Mesenchymal stem cell (in vitro differentiated cells and primary cell): Measurements from ENCODE around the gene CBFA2T2.

Source experiments
- DNase-seq: peaks from one replicate; pipeline ENCODE4 v3.0.0-alpha.2; 2013
- H2AFZ ChIP-seq: one replicate; pipeline ENCODE4 v1.6.1; 2013; ENCODE audit warnings: low read depth, mild to moderate bottlenecking, control low read depth, inconsistent platforms, low read length, moderate library complexity
- H2AK5ac ChIP-seq: 2 replicates; pipeline ENCODE4 v1.6.1; 2013; ENCODE audit warnings: low read length, moderate library complexity, mild to moderate bottlenecking, inconsistent platforms; ENCODE audit not compliant: severe bottlenecking
- H2BK120ac ChIP-seq: one replicate; pipeline ENCODE4 v1.6.1; 2013; ENCODE audit warnings: low read depth, mild to moderate bottlenecking, inconsistent platforms, low read length, moderate library complexity
- H2BK12ac ChIP-seq, 2 experiments: one replicate each; pipeline ENCODE4 v1.6.1; 2013; ENCODE audit warnings: inconsistent platforms in 2 of 2, low read length in 2 of 2, mild to moderate bottlenecking in 2 of 2, moderate library complexity in 2 of 2, control low read depth in 1 of 2
- H2BK15ac ChIP-seq: one replicate; pipeline ENCODE4 v1.6.1; 2013; ENCODE audit warnings: mild to moderate bottlenecking, low read depth, inconsistent platforms; ENCODE audit not compliant: poor library complexity, severe bottlenecking
- H2BK5ac ChIP-seq: 2 replicates; pipeline ENCODE4 v1.6.1; 2013; ENCODE audit warnings: low read depth, mild to moderate bottlenecking, low read length, control low read depth, inconsistent platforms; ENCODE audit not compliant: poor library complexity, severe bottlenecking
- H3K14ac ChIP-seq, 2 experiments: one replicate each; pipeline ENCODE4 v1.6.1; 2013; ENCODE audit warnings: inconsistent platforms in 2 of 2, low read length in 2 of 2, control low read depth in 1 of 2, mild to moderate bottlenecking in 1 of 2, moderate library complexity in 1 of 2
- H3K18ac ChIP-seq, 2 experiments: one replicate each; pipeline ENCODE4 v1.6.1; 2013; ENCODE audit warnings: inconsistent platforms in 2 of 2, low read length in 2 of 2, control low read depth in 1 of 2, low read depth in 1 of 2, mild to moderate bottlenecking in 1 of 2
- H3K23ac ChIP-seq, 2 experiments: one replicate each; pipeline ENCODE4 v1.6.1; 2013; ENCODE audit warnings: inconsistent platforms in 2 of 2, low read length in 2 of 2, mild to moderate bottlenecking in 2 of 2, moderate library complexity in 2 of 2, control low read depth in 1 of 2
- H3K27ac ChIP-seq: 2 replicates; pipeline ENCODE4 v1.5.1; 2013; ENCODE audit warnings: mild to moderate bottlenecking, moderate library complexity, low read length, control low read depth, inconsistent platforms; ENCODE audit not compliant: poor library complexity, severe bottlenecking
- H3K27me3 ChIP-seq, 2 experiments: 2 replicates each; pipeline versions ENCODE4 v1.6.1 to v1.7.0; 2013; ENCODE audit warnings: low read length in 2 of 2, mild to moderate bottlenecking in 2 of 2, moderate library complexity in 2 of 2, control low read depth in 1 of 2, inconsistent platforms in 1 of 2; ENCODE audit not compliant: control insufficient read depth in 1 of 2, insufficient read depth in 1 of 2
- H3K36me3 ChIP-seq, 2 experiments: 2 replicates each; pipeline versions ENCODE4 v1.6.1 to v1.7.0; 2013; ENCODE audit warnings: low read length in 2 of 2, control low read depth in 1 of 2, inconsistent platforms in 1 of 2, low read depth in 1 of 2, mild to moderate bottlenecking in 1 of 2; ENCODE audit not compliant: insufficient read depth in 2 of 2, control insufficient read depth in 1 of 2
- H3K4ac ChIP-seq, 2 experiments: one replicate each; pipeline ENCODE4 v1.6.1; 2013; ENCODE audit warnings: inconsistent platforms in 2 of 2, low read length in 2 of 2, mild to moderate bottlenecking in 2 of 2, moderate library complexity in 2 of 2, control low read depth in 1 of 2, low read depth in 1 of 2
- H3K4me1 ChIP-seq: 2 replicates; pipeline ENCODE4 v1.6.1; 2013; ENCODE audit warnings: low read depth, low read length, control low read depth; ENCODE audit not compliant: control insufficient read depth, insufficient read depth
- H3K4me2 ChIP-seq: 2 replicates; pipeline ENCODE4 v1.6.1; 2013; ENCODE audit warnings: low read length, mild to moderate bottlenecking, inconsistent platforms; ENCODE audit not compliant: poor library complexity, severe bottlenecking
- H3K4me3 ChIP-seq, 2 experiments: 2 replicates each; pipeline versions ENCODE4 v1.5.1 to v1.7.0; 2013; ENCODE audit warnings: low read length in 2 of 2, mild to moderate bottlenecking in 2 of 2, control low read depth in 1 of 2, low read depth in 1 of 2; ENCODE audit not compliant: insufficient read depth in 1 of 2
- H3K79me1 ChIP-seq: replicated peaks from 2 replicates; pipeline ENCODE4 v1.6.1; 2013; ENCODE audit warnings: mild to moderate bottlenecking, control low read depth, low read length, inconsistent platforms; ENCODE audit not compliant: poor library complexity, severe bottlenecking
- H3K9ac ChIP-seq: 2 replicates; pipeline ENCODE4 v1.7.0; 2013; ENCODE audit warnings: mild to moderate bottlenecking, low read length, moderate library complexity
- H3K9me3 ChIP-seq: 2 replicates; pipeline ENCODE4 v1.7.0; 2013; ENCODE audit warnings: mild to moderate bottlenecking, low read length; ENCODE audit not compliant: control insufficient read depth
- H4K8ac ChIP-seq: one replicate; pipeline ENCODE4 v1.6.1; 2013; ENCODE audit warnings: inconsistent platforms, mild to moderate bottlenecking, low read length, moderate library complexity
- H4K91ac ChIP-seq: one replicate; pipeline ENCODE4 v1.6.1; 2013; ENCODE audit warnings: mild to moderate bottlenecking, low read length, inconsistent platforms
- WGBS: methylation state at CpG from one replicate; pipeline ENCODE4 v1.1.7; 2013; ENCODE audit warnings: mixed read lengths; 5-methylcytosine and 5-hydroxymethylcytosine counted together

The CBFA2T2 gene

DNA sequence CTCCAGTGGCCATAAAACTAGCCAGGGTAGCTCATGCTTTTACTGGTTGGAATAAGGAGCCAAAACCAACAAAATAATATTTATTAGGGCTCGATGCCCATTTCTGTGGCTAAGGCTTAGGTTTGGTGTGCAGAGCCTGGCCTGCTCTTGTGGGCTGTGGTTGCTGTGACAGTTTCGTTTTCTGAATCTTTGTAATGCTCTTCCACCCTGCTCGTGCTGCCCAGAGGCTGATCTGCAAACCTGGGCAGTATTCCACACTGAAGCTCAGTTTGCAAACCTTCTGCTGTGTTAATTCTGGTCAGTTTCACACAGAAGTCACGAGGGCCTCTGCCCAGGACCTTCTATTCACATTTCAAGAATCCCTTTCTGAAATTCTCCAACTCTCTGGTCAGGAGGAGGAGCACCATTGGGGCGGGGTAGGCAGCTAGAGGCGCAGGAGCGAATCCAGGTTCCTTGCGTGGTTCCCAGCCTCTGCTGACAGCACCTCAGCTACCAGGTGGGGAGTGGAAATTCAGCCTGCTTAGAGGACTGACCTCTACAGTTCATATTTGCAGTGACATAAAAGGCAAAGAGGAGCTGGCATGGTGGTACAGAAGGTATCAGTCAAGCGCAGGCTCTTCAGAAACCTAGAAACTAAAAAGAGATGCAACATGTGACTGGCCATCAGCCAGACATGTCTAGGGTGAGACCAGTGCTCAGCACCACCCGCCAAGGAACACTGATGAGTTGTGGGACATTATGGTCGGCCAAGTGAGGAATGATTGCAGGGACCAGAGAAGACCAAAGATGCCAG, 157.9 kb downstream of the CBFA2T2 start:
- DNase-seq, result no peak
- WGBS, result 93% methylated on average over 11 of the region's 11 CpGs
- no peak overlapping the region for H2BK120ac ChIP-seq
- H2AFZ ChIP-seq, result no peak overlapping the region
- peaks cover 15% of the 10 kb centered on the region for H3K4me1 ChIP-seq
- H3K14ac ChIP-seq, result no peak overlapping the region
- no peak overlapping the region for H4K8ac ChIP-seq
- no peak overlapping the region for H2BK5ac ChIP-seq
- no peak overlapping the region for H2BK12ac ChIP-seq
- no peaks in the 10 kb centered on the region for H3K9me3 ChIP-seq
- peaks cover 30 to 35% of the 10 kb centered on the region in 2 experiments for H3K36me3 ChIP-seq
- H3K18ac ChIP-seq, result no peak overlapping the region
- peak overlapping the region; percentile 13 for H3K27ac ChIP-seq
- peaks cover 3% of the 10 kb centered on the region for H3K79me1 ChIP-seq
- no peak overlapping the region for H3K23ac ChIP-seq
- no peak overlapping the region for H2BK15ac ChIP-seq
- H2AK5ac ChIP-seq, result no peak overlapping the region
- H3K27me3 ChIP-seq, result peaks cover 0 to 3% of the 10 kb centered on the region in 2 experiments
- H3K9ac ChIP-seq, result peak overlapping the region; percentile 38
- no peak overlapping the region for H3K4ac ChIP-seq
- peak overlapping the region in 1 of 2 experiments; percentile 33 for H3K4me3 ChIP-seq
- no peak overlapping the region for H3K4me2 ChIP-seq
- no peak overlapping the region for H4K91ac ChIP-seq

DNA sequence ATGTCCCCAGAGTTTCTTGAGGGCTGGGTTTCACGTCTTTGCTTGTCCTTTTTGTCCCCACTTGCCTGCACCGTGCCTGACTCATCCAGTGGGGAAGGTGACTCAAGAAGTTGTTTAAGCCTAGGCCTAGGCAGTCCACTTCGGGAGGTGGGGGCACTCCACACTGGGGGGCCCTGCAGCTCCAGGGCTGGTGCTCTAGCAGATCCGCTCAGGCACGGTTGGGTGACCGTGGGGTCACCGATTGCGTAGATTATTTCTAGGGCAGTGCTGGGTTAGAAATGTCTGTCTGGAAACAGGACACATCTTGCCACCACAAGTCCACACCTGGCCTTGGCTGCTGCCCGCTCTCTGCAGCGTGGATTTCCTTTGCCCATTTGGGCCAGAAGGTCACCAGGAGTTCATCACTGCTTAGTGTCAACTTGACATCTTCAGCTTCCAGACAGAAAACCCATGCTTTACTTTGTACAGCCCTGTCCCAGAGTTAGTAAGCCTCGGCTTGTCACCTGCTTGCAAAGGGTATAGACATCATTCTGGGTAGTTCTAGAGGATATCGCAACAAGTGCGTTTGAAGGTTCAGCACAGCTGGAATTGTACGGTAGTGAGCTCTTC, 158.6 kb downstream of the CBFA2T2 start:
- no peak for DNase-seq
- Histone ChIP-seq H3K18ac (no peak overlapping the region), H4K91ac (no peak overlapping the region), H3K14ac (no peak overlapping the region), H2BK120ac (no peak overlapping the region), H2AK5ac (no peak overlapping the region), H3K9ac (no peak overlapping the region), H3K4me1 (peaks cover 19% of the 10 kb centered on the region), H3K23ac (no peak overlapping the region), H4K8ac (no peak overlapping the region), H3K27ac (no peak overlapping the region), H3K4ac (no peak overlapping the region), H3K27me3 (peaks cover 0 to 3% of the 10 kb centered on the region in 2 experiments), H2BK5ac (no peak overlapping the region), H3K4me2 (no peak overlapping the region), H3K36me3 (peaks cover 24 to 31% of the 10 kb centered on the region in 2 experiments), H2BK15ac (no peak overlapping the region), H2AFZ (no peak overlapping the region), H3K9me3 (no peaks in the 10 kb centered on the region), H3K4me3 (no peak overlapping the region), H3K79me1 (peaks cover 2% of the 10 kb centered on the region), H2BK12ac (no peak overlapping the region)
- 83% methylated on average over 14 of the region's 14 CpGs for WGBS

DNA sequence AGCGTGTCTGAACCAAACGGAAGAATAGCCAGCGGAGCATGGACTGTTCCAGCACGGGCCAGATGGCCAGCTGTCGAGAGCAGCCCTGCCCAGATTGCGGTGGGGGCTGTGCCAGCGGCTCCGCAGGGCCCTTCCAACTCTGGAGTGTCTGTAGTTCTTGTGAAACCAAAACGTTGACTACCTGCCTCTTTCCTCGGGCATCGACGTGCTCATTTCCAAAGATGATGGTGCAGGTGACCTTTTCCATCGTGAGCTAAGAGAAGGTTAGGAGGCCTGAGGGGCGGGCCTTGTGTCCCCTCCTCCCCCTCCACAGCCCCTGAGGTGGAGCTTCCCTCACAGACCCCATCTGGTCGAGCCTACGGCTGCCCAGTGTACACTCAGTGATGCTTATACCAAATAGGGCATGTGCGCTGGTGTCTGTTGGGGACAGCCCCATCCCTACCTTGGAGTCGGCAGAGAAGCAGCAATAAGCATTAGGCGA, 159.3 kb downstream of the CBFA2T2 start:
- H3K23ac ChIP-seq, result no peak overlapping the region
- no peak overlapping the region for H2BK15ac ChIP-seq
- no peaks in the 10 kb centered on the region for H3K9me3 ChIP-seq
- H3K27ac ChIP-seq, result no peak overlapping the region
- no peak overlapping the region for H3K9ac ChIP-seq
- H2BK5ac ChIP-seq, result no peak overlapping the region
- peak overlapping the region in 1 of 2 experiments; percentile 67 for H3K14ac ChIP-seq
- H4K8ac ChIP-seq, result no peak overlapping the region
- no peak overlapping the region for H2BK12ac ChIP-seq
- H3K36me3 ChIP-seq, result peaks cover 19 to 29% of the 10 kb centered on the region in 2 experiments
- no peak for DNase-seq
- H3K4me2 ChIP-seq, result no peak overlapping the region
- 91% methylated on average over 19 of the region's 19 CpGs for WGBS
- H2AFZ ChIP-seq, result no peak overlapping the region
- no peak overlapping the region for H3K4me3 ChIP-seq
- H3K4me1 ChIP-seq, result peaks cover 25% of the 10 kb centered on the region
- H3K27me3 ChIP-seq, result peaks cover 0 to 3% of the 10 kb centered on the region in 2 experiments
- H3K79me1 ChIP-seq, result peaks cover 2% of the 10 kb centered on the region
- no peak overlapping the region for H3K4ac ChIP-seq
- H2BK120ac ChIP-seq, result no peak overlapping the region
- no peak overlapping the region for H3K18ac ChIP-seq
- no peak overlapping the region for H2AK5ac ChIP-seq
- H4K91ac ChIP-seq, result no peak overlapping the region

DNA sequence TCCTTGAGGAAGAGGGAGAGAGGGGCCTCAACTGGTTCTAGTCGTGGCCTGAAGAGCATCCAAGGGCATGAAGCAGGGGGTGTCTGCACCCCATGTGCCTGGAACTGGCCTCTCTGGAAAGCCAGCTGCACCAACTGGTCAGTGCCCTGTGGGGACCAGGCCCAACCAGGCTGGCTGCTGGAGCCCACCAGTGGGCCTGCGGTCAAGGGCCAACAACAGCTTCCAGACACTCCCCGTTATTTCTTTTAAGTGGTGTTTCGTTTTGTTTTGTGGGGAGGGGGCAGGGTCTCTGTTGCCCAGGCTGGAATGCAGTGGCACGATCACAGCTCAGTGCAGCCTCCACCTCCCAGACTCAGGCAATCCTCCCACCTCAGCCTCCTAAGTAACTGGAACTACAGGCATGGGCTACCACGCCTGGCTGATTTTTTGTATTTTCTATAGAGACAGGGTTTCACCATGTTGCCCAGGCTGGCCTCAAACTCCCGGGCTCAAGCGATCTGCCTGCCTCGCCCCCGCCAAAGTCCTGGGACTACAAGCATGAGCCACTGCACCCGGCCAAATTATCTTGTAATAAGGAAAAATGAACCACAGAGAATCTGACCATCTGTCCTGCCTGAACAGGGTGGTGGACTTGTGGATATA, 160.3 kb downstream of the CBFA2T2 start:
- no peaks in the 10 kb centered on the region for H3K9me3 ChIP-seq
- H3K18ac ChIP-seq, result no peak overlapping the region
- no peak for DNase-seq
- H3K4me2 ChIP-seq, result no peak overlapping the region
- H2BK5ac ChIP-seq, result no peak overlapping the region
- no peak overlapping the region for H3K23ac ChIP-seq
- H3K4me1 ChIP-seq, result peaks cover 31% of the 10 kb centered on the region
- H3K4ac ChIP-seq, result no peak overlapping the region
- no peak overlapping the region for H4K91ac ChIP-seq
- H3K27me3 ChIP-seq, result peaks cover 0 to 3% of the 10 kb centered on the region in 2 experiments
- peak overlapping the region; percentile 57 for H2AK5ac ChIP-seq
- H2AFZ ChIP-seq, result no peak overlapping the region
- H4K8ac ChIP-seq, result no peak overlapping the region
- H3K27ac ChIP-seq, result no peak overlapping the region
- H2BK15ac ChIP-seq, result no peak overlapping the region
- H3K9ac ChIP-seq, result no peak overlapping the region
- H3K4me3 ChIP-seq, result no peak overlapping the region
- peaks cover 2% of the 10 kb centered on the region for H3K79me1 ChIP-seq
- no peak overlapping the region for H2BK120ac ChIP-seq
- 89% methylated on average over 10 of the region's 11 CpGs for WGBS
- H3K14ac ChIP-seq, result no peak overlapping the region
- peaks cover 9 to 22% of the 10 kb centered on the region in 2 experiments for H3K36me3 ChIP-seq
- H2BK12ac ChIP-seq, result no peak overlapping the region
